Activated CD4-positive, alpha-beta T cell treated with anti-CD3 and anti-CD28 coated beads, Interleukin-2, amount 50 U/mL, for 16 hours (primary cell): ENCODE data around the gene CDH23.

ENCODE experiments used
- DNase-seq: peaks from one replicate; pipeline ENCODE4 v3.0.0-alpha.2; 2020

The CDH23 gene

GRCh38 chr10:71494476-71494875 is 97.8 kb downstream of the CDH23 start:
- no peak for DNase-seq

GRCh38 chr10:71494980-71495381 is 98.3 kb downstream of the CDH23 start:
- DNase-seq, result no peak

- no peak for DNase-seq
Observed at GRCh38 chr10:71496927-71497762, 100.4 kb downstream of the CDH23 start.

GRCh38 chr10:71497763-71498326 is 101.1 kb downstream of the CDH23 start:
- no peak for DNase-seq

GRCh38 chr10:71501402-71501801 is 104.7 kb downstream of the CDH23 start:
- no peak for DNase-seq

GRCh38 chr10:71502190-71502589 is 105.5 kb downstream of the CDH23 start:
- no peak for DNase-seq

GRCh38 chr10:71502851-71503250 is 106.1 kb downstream of the CDH23 start:
- DNase-seq, result no peak

GRCh38 chr10:71504168-71504567 is 107.4 kb downstream of the CDH23 start:
- no peak for DNase-seq

GRCh38 chr10:71504570-71504969 is 107.8 kb downstream of the CDH23 start:
- no peak for DNase-seq

- no peak for DNase-seq
Observed at GRCh38 chr10:71505862-71506261, 109.1 kb downstream of the CDH23 start.

GRCh38 chr10:71509444-71509843 is 112.7 kb downstream of the CDH23 start:
- no peak for DNase-seq

GRCh38 chr10:71511206-71511605 is 114.5 kb downstream of the CDH23 start:
- DNase-seq, result no peak

- DNase-seq, result no peak
Observed at GRCh38 chr10:71512312-71512711, 115.6 kb downstream of the CDH23 start.

GRCh38 chr10:71512761-71513539 is 116.2 kb downstream of the CDH23 start:
- no peak for DNase-seq

GRCh38 chr10:71513540-71513853 is 116.8 kb downstream of the CDH23 start:
- no peak for DNase-seq

GRCh38 chr10:71513936-71514335 is 117.2 kb downstream of the CDH23 start:
- DNase-seq, result no peak

GRCh38 chr10:71515531-71516172 is 118.9 kb downstream of the CDH23 start:
- DNase-seq, result no peak

GRCh38 chr10:71516890-71517289 is 120.2 kb downstream of the CDH23 start:
- no peak for DNase-seq

GRCh38 chr10:71517298-71518169 is 120.8 kb downstream of the CDH23 start:
- DNase-seq, result no peak

- no peak for DNase-seq
Observed at GRCh38 chr10:71520042-71520441, 123.3 kb downstream of the CDH23 start.

GRCh38 chr10:71521504-71522441 is 125.1 kb downstream of the CDH23 start:
- DNase-seq, result no peak
